Endodermal cell (in vitro differentiated cells): ENCODE data around the gene FOS. TPM values are rescaled to one million over a fixed set of nuclear protein-coding genes. Genes with fewer than 3 reads are reported as not detected.

ENCODE experiments used
- DNase-seq: peaks from one replicate; pipeline ENCODE4 v3.0.0-alpha.2; 2017
- H3K27ac ChIP-seq: 2 replicates; pipeline ENCODE4 v1.5.1; 2013; ENCODE audit warnings: mild to moderate bottlenecking, low read depth, low read length, moderate library complexity
- H3K27me3 ChIP-seq: 2 replicates; pipeline ENCODE4 v1.6.1; 2013; ENCODE audit warnings: mild to moderate bottlenecking, low read length, moderate library complexity; ENCODE audit not compliant: insufficient read depth, control insufficient read depth, poor library complexity, severe bottlenecking
- H3K36me3 ChIP-seq: 2 replicates; pipeline ENCODE4 v1.7.0; 2013; ENCODE audit warnings: mild to moderate bottlenecking, low read length, moderate library complexity; ENCODE audit not compliant: control insufficient read depth, insufficient read depth
- H3K4me1 ChIP-seq: one replicate; pipeline ENCODE4 v1.7.0; 2013; ENCODE audit warnings: low read length; ENCODE audit not compliant: control insufficient read depth, insufficient read depth
- H3K4me3 ChIP-seq: 2 replicates; pipeline ENCODE4 v1.5.1; 2013; ENCODE audit warnings: mild to moderate bottlenecking, low read length, moderate library complexity
- H3K9ac ChIP-seq: 2 replicates; pipeline ENCODE4 v1.6.1; 2013; ENCODE audit warnings: mild to moderate bottlenecking, low read length, moderate library complexity; ENCODE audit not compliant: poor library complexity, severe bottlenecking; ENCODE audit errors: extremely low read depth
- H3K9me3 ChIP-seq: 2 replicates; pipeline ENCODE4 v1.6.1; 2013; ENCODE audit warnings: mild to moderate bottlenecking, low read length, moderate library complexity; ENCODE audit not compliant: control insufficient read depth
- H3K27ac Mint-ChIP-seq: 2 replicates; pipeline ENCODE4 v1.8.0; 2020; ENCODE audit warnings: mixed read lengths
- H3K27me3 Mint-ChIP-seq: 2 replicates; pipeline ENCODE4 v1.8.0; 2021; ENCODE audit warnings: mild to moderate bottlenecking, mixed read lengths; ENCODE audit not compliant: insufficient read depth
- H3K36me3 Mint-ChIP-seq: 2 replicates; pipeline ENCODE4 v1.8.0; 2020; ENCODE audit warnings: low read depth, mixed read lengths
- H3K4me1 Mint-ChIP-seq: 2 replicates; pipeline ENCODE4 v1.8.0; 2020; ENCODE audit warnings: mixed read lengths
- H3K4me3 Mint-ChIP-seq: 2 replicates; pipeline ENCODE4 v1.8.0; 2020; ENCODE audit warnings: mild to moderate bottlenecking, moderate library complexity, mixed read lengths
- H3K9me3 Mint-ChIP-seq: 2 replicates; pipeline ENCODE4 v1.8.0; 2020; ENCODE audit warnings: mild to moderate bottlenecking, mixed read lengths
- CTCF ChIP-seq: fragments of 200-600 bp; sonication (generic); conservative IDR thresholded peaks from 2 replicates; pipeline ENCODE4 v1.5.0; 2021; ENCODE audit warnings: antibody characterized with exemption, mild to moderate bottlenecking
- WGBS, 2 experiments: methylation state at CpG; one replicate each; pipeline versions ENCODE4 v1.1.5 to v1.1.7; 2013; ENCODE audit warnings: missing lambda C conversion rate in 2 of 2, mixed read lengths in 1 of 2; ENCODE audit not compliant: insufficient coverage in 1 of 2, insufficient read length in 1 of 2; 5-methylcytosine and 5-hydroxymethylcytosine counted together
- total RNA-seq, 2 donors: library from RNA; stranded (reverse); fragmentation: NEBNext Ultra II Directional in 1 of 2; extraction: Animal tissue kit (Norgen Biotek cat#: 25700) in 1 of 2; gene quantifications; 2 replicates in 1 of 2; 3 replicates in 1 of 2; pipeline ENCODE4 v1.2.1, GENCODE V29; 2021

FOS gene
- total RNA-seq, 2 donors from 2014 or later: 10.3 to 14.0 TPM

- 91 to 92% methylated on average over 4 to 6 of the region's 6 CpGs for WGBS, 2 experiments
- no peaks in the 10 kb centered on the region for H3K27me3 ChIP-seq
- no peak overlapping the region for H3K27ac ChIP-seq
- Mint-ChIP-seq H3K4me1 (peaks cover 24% of the 10 kb centered on the region), H3K27me3 (peaks cover 14% of the 10 kb centered on the region), H3K4me3 (no peak overlapping the region), H3K27ac (no peak overlapping the region), H3K9me3 (no peaks in the 10 kb centered on the region), H3K36me3 (no peaks in the 10 kb centered on the region)
- H3K9me3 ChIP-seq: no peaks in the 10 kb centered on the region
- peaks cover 3% of the 10 kb centered on the region for H3K4me1 ChIP-seq
- no peak overlapping the region for H3K9ac ChIP-seq
- TF ChIP-seq CTCF: no peak
- DNase-seq: no peak
- H3K36me3 ChIP-seq: no peaks in the 10 kb centered on the region
- H3K4me3 ChIP-seq: no peak overlapping the region
Observed at GRCh38 chr14:75236467-75236866, 42.2 kb upstream of the FOS start.

GRCh38 chr14:75236901-75237419 is 41.7 kb upstream of the FOS start:
- Mint-ChIP-seq H3K27me3 (peaks cover 14% of the 10 kb centered on the region), H3K4me3 (no peak overlapping the region), H3K4me1 (peaks cover 23% of the 10 kb centered on the region), H3K27ac (peak overlapping the region; percentile 52), H3K36me3 (no peaks in the 10 kb centered on the region), H3K9me3 (no peaks in the 10 kb centered on the region)
- WGBS, 2 experiments: 88 to 92% methylated on average over 5 to 9 of the region's 9 CpGs
- Histone ChIP-seq H3K4me1 (peaks cover 3% of the 10 kb centered on the region), H3K9me3 (no peaks in the 10 kb centered on the region), H3K36me3 (no peaks in the 10 kb centered on the region), H3K27ac (peak overlapping the region; percentile 55), H3K27me3 (no peaks in the 10 kb centered on the region), H3K9ac (no peak overlapping the region), H3K4me3 (no peak overlapping the region)
- TF ChIP-seq CTCF: no peak
- no peak for DNase-seq

GRCh38 chr14:75238756-75239455 is 39.7 kb upstream of the FOS start:
- no peaks in the 10 kb centered on the region for H3K36me3 Mint-ChIP-seq
- no peak overlapping the region for H3K27ac ChIP-seq
- no peak overlapping the region for H3K27ac Mint-ChIP-seq

More at GRCh38 chr14:75238756-75239455, 39.7 kb upstream of the FOS start:
- no peaks in the 10 kb centered on the region for H3K27me3 ChIP-seq
- no peak overlapping the region for H3K9ac ChIP-seq
- no peak for TF ChIP-seq CTCF
- WGBS, 2 experiments: 72 to 77% methylated on average over 8 to 11 of the region's 11 CpGs
- Mint-ChIP-seq H3K9me3 (no peaks in the 10 kb centered on the region), H3K27me3 (peaks cover 8% of the 10 kb centered on the region), H3K4me3 (no peak overlapping the region), H3K4me1 (peaks cover 23% of the 10 kb centered on the region)
- no peak for DNase-seq
- no peak overlapping the region for H3K4me3 ChIP-seq
- H3K4me1 ChIP-seq: peaks cover 3% of the 10 kb centered on the region
- H3K9me3 ChIP-seq: no peaks in the 10 kb centered on the region
- no peaks in the 10 kb centered on the region for H3K36me3 ChIP-seq
